NB4 (cell line): ENCODE results near the gene LSAMP.

ENCODE experiments used
- DNase-seq: peaks from one replicate; pipeline ENCODE4 v3.0.0; 2010; ENCODE audit warnings: low read depth
- H3K4me3 ChIP-seq: one replicate; pipeline ENCODE4 v1.5.1; 2011; ENCODE audit warnings: mild to moderate bottlenecking, low read depth, low read length, moderate library complexity
- CTCF ChIP-seq: IDR thresholded peaks from one replicate; pipeline ENCODE4 v1.5.1; 2012; ENCODE audit warnings: low read depth, low read length
- MAX ChIP-seq: IDR thresholded peaks from 2 replicates; pipeline ENCODE4 v1.6.1; 2011; ENCODE audit warnings: low read depth, low read length
- MYC ChIP-seq: IDR thresholded peaks from 2 replicates; pipeline ENCODE4 v1.6.1; 2011; ENCODE audit warnings: low read depth, low read length
- POLR2A ChIP-seq: IDR thresholded peaks from 2 replicates; pipeline ENCODE4 v1.6.1; 2011; ENCODE audit warnings: mild to moderate bottlenecking; ENCODE audit not compliant: insufficient read length; ENCODE audit errors: extremely low read depth

The LSAMP gene

GRCh38 chr3:116070061-116070460 is 375.2 kb downstream of the LSAMP start:
- TF ChIP-seq POLR2A = no peak
- TF ChIP-seq MYC = no peak
- no peak for TF ChIP-seq MAX
- H3K4me3 ChIP-seq = no peak overlapping the region
- no peak for DNase-seq

GRCh38 chr3:116069024-116069423 is 376.3 kb downstream of the LSAMP start:
- no peak for TF ChIP-seq POLR2A
- no peak for TF ChIP-seq CTCF
- no peak overlapping the region for H3K4me3 ChIP-seq
- DNase-seq = no peak

GRCh38 chr3:116067326-116067725 is 378.0 kb downstream of the LSAMP start:
- no peak overlapping the region for H3K4me3 ChIP-seq

DNA sequence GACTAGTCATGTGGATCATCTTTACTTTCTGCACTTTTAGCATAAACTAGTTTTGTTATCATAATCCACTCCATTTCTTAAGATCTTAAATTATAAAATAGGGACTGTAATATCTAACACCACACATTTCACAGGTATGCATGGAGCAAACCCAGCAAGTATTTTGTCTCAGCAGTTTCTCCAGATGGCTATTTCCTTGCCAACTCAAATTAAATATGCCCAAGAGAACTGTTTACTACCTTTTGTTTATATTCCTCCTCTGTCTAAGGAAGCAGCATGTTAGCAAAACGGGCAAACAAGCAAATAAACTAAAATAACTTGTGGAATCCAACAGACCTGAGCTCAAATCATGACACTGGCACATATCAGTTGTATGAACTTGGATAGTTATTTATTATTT is 379.8 kb downstream of the LSAMP start:
- no peak for TF ChIP-seq POLR2A
- no peak for TF ChIP-seq MYC
- TF ChIP-seq MAX = no peak
- TF ChIP-seq CTCF = no peak
- no peak for DNase-seq
- no peak overlapping the region for H3K4me3 ChIP-seq

More at GRCh38 chr3:116067326-116067725, 378.0 kb downstream of the LSAMP start:
- DNase-seq = no peak
- TF ChIP-seq MAX = no peak
- TF ChIP-seq CTCF = no peak
- no peak for TF ChIP-seq MYC
- TF ChIP-seq POLR2A = no peak

- no peak for DNase-seq
- TF ChIP-seq POLR2A (no peak), CTCF (no peak), MAX (no peak), MYC (no peak)
- no peak overlapping the region for H3K4me3 ChIP-seq
These were observed 380.6 kb downstream of the LSAMP start for GRCh38 chr3:116064646-116065045.

GRCh38 chr3:116059421-116060096 is 385.7 kb downstream of the LSAMP start:
- no peak overlapping the region for H3K4me3 ChIP-seq
- no peak for DNase-seq
- TF ChIP-seq MAX = no peak
- no peak for TF ChIP-seq CTCF
- no peak for TF ChIP-seq POLR2A
- TF ChIP-seq MYC = no peak
